Stimulated activated CD8-positive, alpha-beta memory T cell treated with anti-CD3 and anti-CD28 coated beads, Interleukin-12 subunit alpha, Interleukin-12 subunit beta, amount 100 ng/mL, for 1 hour (primary cell): Measurements from ENCODE around the gene LIPH.
"Not testable (repeated sequence)": the region's sequence is repeated elsewhere in the genome, so short reads cannot be mapped to it uniquely, and the experiment has no call there.

Experiments
- DNase-seq: peaks from one replicate; pipeline ENCODE4 v3.0.0-alpha.2; 2020; ENCODE audit warnings: low read depth

The LIPH gene

GRCh38 chr3:185486394-185486793 is 66.0 kb downstream of the LIPH start:
- no peak for DNase-seq

GRCh38 chr3:185484296-185484695 is 68.1 kb downstream of the LIPH start:
- no peak for DNase-seq

- DNase-seq: no peak
Observed at GRCh38 chr3:185479373-185479945, 72.9 kb downstream of the LIPH start.

- DNase-seq: no peak
Observed at GRCh38 chr3:185477316-185477715, 75.1 kb downstream of the LIPH start.

- not testable (repeated sequence) for DNase-seq
Observed at GRCh38 chr3:185474922-185475321, 77.5 kb downstream of the LIPH start.

- DNase-seq: no peak
Observed at GRCh38 chr3:185473290-185473815, 79.0 kb downstream of the LIPH start.

GRCh38 chr3:185470323-185470722 is 82.1 kb downstream of the LIPH start:
- DNase-seq: no peak

- DNase-seq: no peak
Observed at GRCh38 chr3:185469542-185469941, 82.8 kb downstream of the LIPH start.

GRCh38 chr3:185466123-185466522 is 86.3 kb downstream of the LIPH start:
- not testable (repeated sequence) for DNase-seq

- DNase-seq: no peak
Observed at GRCh38 chr3:185465471-185465870, 86.9 kb downstream of the LIPH start.

- DNase-seq: no peak
Observed at GRCh38 chr3:185460719-185461350, 91.6 kb downstream of the LIPH start.

GRCh38 chr3:185460309-185460708 is 92.1 kb downstream of the LIPH start:
- no peak for DNase-seq

GRCh38 chr3:185457376-185457775 is 95.0 kb downstream of the LIPH start:
- DNase-seq: no peak
